Right lobe of liver (tissue), 4 donors: Measurements from ENCODE around the gene SPDYE6.
"Not testable (repeated sequence)": the region's sequence is repeated elsewhere in the genome, so short reads cannot be mapped to it uniquely, and the experiment has no call there.

ENCODE experiments used
- CTCF ChIP-seq, 4 donors: fragments of 200-600 bp in 3 of 4; fragments of 450-650 bp in 1 of 4; IDR thresholded peaks; one replicate each; pipeline versions ENCODE4 v1.5.1 to v1.8.0; 2016 to 2022; ENCODE audit warnings: antibody characterized with exemption in 4 of 4, mild to moderate bottlenecking in 2 of 4
- POLR2A ChIP-seq: fragments of 450-650 bp; IDR thresholded peaks from one replicate; pipeline ENCODE4 v1.6.1; 2017; ENCODE audit warnings: antibody characterized with exemption, mild to moderate bottlenecking
- donor health status: DM: no; HTN: no; CAD: no.
- donor health status: DM: no; HTN: no; CAD: no.
- donor health status: DM: no; HTN: yes; CAD: no.

GRCh38 chr7:102364394-102364886 lies 8.2 kb upstream of the SPDYE6 start:
- TF ChIP-seq POLR2A; CTCF (IDR thresholded peaks at IDR 0.05): not testable (repeated sequence)
